Activated CD8-positive, alpha-beta memory T cell treated with anti-CD3 and anti-CD28 coated beads for 4 hours (primary cell): ENCODE measurements around the gene IL17RD.
"Not testable (repeated sequence)": the region's sequence is repeated elsewhere in the genome, so short reads cannot be mapped to it uniquely, and the experiment has no call there.

Source experiments
- DNase-seq, 2 donors: peaks; one replicate each; pipeline ENCODE4 v3.0.0-alpha.2; 2020; ENCODE audit warnings: low read depth in 2 of 2

IL17RD gene

DNA sequence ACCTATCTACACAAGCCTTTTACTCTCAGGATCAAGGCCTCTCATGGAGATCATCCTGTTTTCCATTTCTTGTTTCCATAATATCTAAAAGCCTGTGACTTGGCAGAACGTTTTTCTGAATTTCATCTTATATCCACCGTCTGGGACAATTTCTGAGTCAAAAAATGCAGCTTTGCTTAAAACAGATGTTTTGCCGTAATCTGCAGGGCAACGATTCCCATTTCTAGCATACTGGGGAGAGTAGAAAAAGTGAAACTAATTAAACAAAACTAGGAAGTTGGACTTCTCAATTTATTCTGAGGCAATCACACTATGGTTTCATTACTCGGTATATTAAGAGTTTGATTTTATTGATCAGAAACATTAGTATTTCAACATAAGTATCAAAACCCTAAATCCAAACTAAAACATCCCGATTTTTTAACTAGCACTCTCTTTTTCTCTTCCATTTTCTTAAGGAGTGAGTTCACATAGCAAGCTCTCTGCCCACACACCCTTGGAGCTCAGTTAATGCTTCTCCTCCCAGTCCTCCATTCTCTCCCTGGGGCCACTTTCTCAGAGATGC is 71.1 kb downstream of the IL17RD start:
- DNase-seq, result no peak

DNA sequence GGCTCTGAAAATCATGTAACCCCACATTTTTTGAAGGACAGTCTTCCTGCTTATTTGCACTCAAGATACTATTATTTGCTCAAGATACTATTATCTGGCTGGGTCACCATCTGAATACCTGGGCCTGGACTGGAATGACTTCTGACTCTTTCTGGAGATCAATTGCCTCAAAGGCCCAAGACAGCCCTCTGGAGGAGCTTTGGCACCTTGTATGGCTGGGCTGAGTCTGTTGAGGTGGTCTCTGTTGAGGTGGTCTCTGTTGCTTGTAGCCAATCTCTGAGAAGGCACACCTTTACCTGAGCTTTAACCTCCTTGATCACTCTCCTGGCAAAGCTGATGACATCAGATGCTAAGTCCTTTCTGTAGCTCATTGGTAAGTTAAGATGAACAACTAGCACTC is 71.7 kb downstream of the IL17RD start:
- DNase-seq, result no peak

DNA sequence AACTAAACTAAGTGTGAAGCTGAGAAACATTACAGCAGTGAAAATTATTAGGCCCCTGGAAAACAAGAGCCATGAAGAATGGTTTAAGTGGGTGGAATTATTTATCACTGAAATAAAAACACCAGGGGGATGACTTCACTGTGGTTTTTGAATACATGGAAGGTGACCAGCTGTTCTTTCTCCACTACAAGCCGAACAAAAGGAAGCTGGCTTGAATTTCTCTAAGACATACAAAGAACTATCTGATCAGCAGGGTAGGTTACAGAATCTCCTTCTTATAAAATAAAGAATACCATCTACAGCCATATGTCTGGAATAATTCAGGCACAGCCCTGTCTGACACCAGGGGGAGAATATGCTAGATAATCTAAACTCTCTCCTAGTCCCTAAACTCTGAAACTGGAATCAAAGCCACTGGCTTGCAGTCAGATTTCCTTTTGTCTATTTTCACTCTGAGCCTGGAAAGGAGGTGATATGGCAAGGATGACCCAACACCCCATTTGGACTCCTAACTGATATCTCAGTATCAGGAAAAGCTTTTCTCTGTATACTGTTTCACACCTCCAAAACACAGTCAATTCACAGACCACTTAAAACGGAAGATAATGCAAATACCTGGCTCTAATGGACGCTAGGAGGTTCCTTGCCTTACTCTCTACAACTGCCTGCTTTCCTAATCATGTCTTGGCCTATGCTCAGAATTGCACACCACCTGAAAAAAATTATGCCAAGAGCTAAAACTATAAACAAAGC is 73.5 kb downstream of the IL17RD start:
- no peak for DNase-seq

DNA sequence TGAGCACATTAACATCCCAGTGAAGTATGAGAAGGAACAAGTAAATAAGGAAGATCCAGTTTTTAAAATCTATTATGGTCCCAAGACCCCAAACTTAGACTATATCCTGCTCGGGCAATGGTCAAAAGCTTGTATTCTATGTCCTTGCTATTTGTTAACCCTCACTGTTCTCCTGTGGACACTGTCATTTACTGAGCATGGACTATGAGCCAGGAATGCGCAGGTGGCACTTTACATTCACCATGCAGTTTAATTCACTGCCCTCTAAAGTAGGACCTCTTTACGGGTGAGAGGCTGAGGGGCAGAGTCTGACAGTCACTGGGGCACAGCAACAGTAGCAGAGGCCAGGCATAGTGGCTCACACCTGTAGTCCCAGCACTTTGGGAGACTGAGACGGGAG is 76.1 kb downstream of the IL17RD start:
- no peak for DNase-seq

DNA sequence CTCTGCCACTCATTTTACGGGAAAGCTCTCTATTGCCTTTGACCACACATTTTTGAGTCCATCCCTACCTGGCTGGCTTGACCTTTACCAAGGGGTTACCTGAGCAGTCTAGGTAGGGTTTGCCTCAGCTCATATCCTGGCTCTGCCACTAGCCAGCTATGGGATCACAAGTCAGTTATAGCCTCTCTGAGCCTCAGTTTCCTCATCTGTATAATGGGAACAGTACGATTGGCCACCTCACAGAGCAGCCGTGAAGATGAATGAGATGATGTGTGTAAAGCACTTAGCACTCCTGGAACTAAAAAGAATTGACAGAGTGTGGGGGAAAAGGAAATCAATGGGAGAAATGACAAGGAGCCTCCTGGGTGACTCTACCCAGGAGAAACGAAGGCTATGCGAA is 76.7 kb downstream of the IL17RD start:
- DNase-seq, result no peak

DNA sequence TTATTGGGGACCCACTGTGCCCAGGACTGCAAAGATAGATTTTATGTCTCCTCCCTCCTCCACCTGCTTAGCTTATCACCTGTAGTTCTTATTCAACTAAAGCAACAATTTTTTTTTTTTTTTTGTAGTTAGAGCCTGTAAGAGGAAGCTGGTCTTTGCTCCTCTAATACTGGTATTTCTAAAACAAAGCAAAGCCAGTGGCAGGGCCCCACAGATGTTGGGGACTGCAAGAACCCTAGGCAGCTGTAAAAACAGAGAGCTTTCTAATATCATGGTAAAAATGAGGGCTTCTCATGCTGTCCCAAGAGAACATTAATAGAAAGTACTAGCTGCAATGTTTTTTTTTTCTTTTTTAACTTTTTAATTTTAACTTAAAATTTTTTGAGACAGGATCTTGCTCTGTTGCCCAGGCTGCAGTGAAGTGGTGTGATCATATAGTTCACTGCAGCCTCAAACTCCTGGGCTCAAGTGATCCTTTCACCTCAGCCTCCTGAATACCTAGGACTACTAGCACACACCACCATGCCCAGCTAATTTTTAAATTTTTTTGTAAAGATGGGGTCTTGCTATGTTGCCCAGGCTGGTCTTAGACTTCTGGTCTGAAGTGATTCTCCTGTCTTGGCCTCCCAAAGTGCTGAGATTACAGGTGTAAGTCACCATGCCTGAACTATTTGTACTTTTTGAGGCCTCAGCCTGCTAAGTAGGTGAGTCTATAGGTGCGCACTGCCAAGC is 77.6 kb downstream of the IL17RD start:
- no peak for DNase-seq

DNA sequence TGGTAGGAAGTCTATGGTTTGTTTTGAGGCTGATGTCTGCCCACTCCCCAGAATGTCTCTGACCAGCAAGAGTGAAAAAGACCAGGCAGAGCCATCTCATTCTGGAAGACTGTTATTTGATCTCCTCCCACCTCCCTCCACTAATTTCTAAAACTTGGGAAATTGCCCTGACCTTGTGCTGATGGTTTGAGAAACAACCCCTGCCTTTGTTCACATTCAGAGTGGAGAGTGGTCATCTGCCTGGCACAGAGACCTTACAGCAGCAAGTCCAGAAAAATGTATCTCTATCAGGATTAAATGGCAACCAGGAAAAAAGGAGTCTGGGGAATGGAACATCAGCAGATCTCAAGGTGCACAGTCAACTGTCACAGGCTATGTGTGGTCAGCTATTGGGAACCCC is 79.0 kb downstream of the IL17RD start:
- DNase-seq, result no peak

DNA sequence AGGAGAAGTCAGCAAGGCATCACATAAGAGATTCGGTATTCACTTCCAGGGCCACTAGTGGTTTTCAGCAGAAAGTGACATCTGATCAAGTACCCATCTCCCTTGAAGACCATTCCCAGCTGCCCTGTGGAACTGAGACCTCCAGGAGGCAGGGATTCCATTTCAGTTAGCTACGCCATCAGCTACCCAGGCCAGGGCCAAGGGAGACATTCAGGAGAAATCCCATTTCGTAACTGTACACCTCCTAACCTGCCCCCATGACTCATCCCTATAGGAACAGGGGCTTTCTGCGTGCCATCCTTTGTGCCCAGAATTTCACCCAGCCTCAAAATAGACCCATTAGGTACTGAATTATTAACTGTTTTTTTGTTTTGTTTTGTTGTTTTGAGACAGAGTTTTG is 79.9 kb downstream of the IL17RD start:
- DNase-seq, result no peak

DNA sequence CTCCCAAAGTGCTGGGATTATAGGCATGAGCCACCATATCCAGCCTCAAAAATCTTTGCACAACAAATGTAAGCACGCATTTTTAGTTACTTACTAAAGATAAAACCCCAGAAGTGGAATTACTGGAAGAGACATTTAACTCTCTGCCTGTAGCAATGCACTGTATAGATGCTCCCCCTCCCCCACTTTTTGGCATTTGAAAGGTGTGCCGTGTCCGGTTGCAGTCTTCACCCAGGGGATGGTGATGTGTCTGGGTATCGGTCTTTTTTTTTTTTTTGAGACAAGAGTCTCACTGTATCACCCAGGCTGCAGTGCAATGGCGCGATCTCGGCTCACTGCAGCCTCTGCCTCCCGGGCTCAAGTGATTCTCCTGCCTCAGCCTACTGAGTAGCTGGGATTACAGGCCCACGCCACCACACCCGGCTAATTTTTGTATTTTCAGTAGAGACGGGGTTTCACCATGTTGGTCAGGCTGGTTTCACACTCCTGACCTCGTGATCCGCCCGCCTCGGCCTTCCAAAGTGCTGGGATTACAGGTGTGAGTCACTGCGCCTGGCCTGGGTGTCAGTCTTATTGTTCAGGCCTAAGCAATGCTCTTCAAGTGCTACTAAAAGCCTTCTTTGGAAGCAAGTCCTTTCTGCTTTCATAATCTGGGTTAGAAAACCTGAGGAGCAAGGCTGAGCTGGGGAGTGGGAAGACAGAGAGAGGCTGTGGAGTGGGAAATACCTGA is 81.7 kb downstream of the IL17RD start:
- DNase-seq, result not testable (repeated sequence)

DNA sequence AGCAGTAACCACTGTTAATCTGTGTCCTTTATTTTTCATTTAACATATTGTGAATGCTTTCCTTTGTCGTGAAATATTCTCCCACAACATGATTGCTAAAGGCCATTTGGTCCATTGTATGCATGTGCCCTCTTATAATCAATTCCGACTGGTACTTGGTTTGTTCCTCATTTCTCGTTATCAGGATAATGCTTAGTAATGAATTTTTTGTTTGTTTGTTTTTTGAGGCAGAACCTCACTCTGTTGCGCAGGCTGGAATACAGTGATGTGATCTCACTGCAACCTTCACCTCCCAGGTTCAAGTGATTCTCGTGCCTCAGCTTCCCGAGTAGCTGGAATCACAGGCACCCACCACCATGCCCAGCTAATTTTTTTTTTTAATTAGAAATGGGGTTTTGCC is 82.7 kb downstream of the IL17RD start:
- DNase-seq, result no peak

DNA sequence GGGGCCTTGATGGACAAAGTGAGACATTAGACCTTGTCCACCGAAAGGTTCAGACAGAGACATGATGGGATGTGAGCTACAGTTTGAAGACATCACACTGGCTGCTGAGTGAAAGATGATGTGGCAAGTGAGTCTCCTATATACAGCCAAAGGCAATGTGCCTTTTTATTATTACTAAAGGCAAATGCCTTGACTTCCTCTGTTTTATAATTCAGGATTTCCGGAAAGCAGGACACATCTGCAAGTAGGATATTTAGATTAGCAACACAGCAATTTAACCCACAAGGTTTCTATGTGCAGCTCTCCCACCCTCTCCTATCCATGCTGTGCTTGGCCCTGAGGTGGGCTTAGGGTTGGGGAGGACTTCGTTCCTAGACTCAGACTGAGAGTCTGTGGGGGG is 84.0 kb downstream of the IL17RD start:
- no peak for DNase-seq

DNA sequence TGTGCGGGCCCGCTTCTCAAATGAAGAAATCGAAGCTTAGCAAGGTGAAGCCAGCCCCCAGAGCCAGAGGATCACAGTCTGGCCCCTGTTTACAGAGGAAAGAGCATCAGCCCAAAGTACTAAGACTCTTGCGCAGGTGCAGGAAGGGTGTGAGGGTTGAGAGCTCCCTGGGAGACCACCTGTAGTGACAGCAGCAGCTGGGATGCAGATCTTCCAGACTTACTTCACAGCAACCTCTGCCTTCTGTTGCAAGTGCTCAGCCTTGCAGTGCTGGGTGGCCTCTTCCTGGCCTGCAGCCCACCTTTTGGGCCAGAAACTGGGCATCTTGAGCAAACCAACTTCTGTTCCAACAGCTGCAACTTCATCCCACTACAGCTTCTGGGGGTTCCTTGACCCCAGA is 85.0 kb downstream of the IL17RD start:
- DNase-seq, result no peak

DNA sequence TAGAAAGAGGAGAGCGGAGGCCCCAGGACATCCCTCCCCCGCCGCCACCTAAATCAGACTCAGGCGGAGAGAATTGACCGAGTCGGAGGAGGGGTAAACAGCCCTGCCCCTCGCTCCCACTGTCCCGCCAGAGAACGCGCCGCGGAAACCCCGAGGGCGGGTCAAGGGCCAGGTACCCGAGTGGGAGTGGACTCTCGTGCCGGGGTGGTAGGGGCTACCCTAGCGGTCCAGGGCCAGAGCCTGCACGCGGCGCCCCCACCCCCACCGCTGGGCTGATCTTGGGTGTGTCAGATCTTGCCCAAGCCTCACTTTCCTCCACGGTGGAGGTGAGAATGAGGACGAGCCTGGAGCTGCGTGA is 85.7 kb downstream of the IL17RD start:
- DNase-seq, result no peak

DNA sequence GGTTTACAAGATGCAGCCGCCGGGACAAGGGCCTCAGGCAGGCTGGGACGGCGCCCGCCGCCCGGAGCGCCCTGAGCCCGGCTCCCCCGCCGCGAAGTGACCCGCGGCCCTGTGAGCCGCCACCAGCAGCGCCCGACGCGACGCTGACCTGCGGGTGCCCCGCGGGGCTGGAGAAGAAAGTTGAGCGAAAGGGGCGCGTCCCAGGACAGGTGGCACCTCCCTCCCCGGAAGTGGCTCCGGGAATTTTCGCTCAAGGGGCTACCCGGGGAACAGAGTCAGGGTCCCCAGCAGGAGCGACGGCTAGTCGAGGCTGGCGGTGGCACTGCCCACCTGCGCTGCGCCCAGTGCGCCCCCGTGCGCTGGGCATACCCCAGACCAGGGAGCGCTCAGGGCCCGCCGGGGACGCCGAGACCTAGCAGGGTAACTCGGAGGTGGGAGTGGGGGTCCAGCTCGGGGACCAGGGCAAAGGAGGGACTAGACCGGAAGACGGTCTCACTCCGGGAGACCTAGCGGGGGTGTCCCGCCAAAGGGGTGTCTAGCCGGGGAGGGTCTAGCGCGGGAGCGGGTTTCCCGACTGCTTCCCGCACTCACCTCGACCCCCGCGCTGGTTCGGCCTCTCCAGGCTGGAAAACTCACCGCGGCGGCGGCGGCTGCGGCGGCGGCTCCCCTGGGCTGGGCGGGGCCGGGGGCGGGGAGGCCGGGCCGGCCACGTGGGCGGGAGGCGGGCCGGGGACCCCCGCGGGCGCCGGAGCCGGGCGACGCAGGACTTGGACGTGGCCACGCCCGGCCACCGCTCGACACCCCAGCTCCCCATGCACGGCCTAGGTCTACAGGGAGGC is 86.3 kb downstream of the IL17RD start:
- DNase-seq, result no peak

DNA sequence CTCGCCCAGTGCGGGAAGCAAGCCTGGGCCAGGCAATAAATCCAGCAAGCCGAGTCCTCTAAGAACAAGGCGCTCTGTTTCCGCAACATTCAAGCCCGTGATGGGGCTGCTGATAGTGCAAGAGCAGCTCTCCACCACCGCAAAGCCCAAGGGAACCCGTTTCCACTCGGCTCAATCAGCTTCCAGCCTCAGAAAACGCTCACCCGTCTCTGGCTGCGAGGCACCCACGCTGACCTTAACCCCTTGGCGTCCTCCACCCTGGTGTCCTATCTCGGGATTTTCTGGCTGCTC is 86.9 kb downstream of the IL17RD start:
- DNase-seq, result no peak

DNA sequence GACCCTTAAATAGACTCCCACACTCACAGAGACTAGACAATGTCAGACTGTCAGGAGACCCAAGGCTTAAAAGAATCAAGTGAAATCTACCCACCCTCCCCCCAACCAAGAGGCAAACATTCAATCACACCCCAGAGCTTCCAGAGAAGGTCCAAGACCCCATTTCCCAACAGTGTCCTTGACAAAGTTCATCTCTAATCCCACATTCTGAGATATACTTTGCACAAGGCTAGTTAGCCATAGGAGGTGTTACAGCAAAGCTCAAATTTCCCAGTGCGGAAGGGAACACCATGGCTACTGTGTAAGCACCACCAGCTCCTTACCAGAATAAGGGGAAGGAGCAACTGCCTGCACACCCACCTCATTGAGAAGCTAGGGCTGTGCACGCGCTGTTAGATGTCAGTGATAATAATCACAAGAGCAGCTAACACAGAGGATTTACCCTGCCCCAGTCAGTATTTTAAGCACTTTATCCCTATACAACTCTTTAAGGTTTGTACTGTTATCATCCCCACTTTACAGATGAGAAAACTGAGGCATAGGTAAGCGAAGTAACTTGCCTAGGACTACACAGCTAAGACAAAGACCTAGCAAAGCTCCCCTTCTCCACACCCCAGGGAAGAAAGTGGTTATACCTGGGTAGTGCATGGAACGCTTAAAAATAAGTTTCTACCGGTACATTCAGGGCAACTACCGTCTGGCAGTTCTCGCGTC is 87.4 kb downstream of the IL17RD start:
- no peak for DNase-seq

DNA sequence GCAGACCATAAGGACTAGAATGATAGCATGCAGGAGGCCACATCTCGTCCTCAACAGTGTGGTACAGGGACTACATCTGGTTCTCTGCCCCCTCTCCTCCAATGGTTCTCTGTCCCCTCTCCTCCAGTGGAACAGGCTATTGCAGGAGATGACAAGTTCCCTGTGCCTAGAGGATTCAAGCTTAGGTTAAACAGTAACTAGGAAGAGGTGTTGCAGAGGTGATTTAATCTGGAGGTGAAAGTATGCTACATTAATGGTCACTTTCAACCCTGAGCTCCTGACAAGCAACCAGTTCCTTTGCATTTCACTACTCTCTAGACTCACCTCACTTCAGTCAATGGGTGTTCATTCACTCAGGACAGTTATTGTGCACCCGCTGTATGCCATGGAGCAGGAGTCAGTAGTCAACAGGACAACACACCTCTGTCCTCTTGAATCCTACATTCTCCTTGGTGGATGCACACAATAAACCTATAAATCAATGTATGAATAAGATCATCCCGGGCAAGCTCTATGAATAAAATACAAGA is 88.7 kb downstream of the IL17RD start:
- DNase-seq, result no peak

DNA sequence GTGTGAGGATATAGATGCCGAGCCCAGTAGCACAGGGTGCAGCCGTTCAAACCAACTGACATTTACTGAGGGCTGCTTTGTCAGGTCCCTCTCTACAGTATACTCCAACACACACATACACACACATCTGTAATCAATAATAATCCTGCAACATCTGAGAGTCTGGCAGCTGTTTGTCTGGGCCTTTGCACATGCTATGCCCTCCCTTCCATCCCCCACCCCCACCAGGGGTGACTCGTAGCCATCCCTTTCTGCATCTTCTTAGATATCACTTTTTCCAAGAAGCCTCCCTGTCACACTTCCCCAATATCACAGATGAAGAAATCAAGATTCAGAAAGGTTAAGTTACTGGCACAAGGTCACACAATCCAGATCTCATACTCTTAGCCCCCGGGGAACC is 91.0 kb downstream of the IL17RD start:
- no peak for DNase-seq

DNA sequence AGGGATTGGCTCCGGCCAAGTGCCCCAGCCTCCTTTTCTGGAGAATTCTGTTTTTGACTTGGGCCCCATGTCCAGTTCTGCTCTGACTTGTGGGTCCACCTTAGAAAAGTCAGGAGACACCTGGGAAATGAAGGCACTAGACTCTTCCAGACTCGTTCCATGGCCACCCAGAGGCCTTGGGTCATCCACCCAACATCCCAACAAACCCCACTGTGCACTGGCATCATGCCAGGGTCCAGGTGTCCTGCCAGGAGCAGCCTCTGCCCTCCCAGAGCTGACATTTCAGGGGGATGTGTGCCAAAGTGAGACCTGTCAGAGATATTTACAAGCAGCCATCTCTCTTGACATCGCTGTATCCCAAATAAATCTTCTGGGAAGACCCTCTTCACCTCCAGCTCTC is 91.5 kb downstream of the IL17RD start:
- DNase-seq, result no peak

DNA sequence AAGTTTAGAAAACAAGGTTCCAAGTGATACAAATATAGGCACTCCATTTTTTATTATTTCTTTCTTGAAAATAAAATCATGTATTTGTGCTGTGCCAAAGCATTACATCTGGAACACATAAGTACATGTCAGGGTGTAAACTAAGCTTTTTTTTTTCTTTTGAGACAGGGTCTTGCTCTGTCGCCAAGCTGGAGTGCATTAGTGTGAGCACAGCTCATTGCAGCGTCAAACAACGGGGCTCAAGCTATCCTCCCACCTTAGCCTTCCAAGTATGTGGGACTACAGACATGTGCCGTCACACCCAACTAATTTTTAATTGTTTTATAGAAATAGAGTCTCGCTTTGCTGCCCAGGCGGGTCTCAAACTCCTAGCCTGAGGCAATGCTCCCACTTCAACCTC is 95.7 kb downstream of the IL17RD start:
- DNase-seq, result no peak

DNA sequence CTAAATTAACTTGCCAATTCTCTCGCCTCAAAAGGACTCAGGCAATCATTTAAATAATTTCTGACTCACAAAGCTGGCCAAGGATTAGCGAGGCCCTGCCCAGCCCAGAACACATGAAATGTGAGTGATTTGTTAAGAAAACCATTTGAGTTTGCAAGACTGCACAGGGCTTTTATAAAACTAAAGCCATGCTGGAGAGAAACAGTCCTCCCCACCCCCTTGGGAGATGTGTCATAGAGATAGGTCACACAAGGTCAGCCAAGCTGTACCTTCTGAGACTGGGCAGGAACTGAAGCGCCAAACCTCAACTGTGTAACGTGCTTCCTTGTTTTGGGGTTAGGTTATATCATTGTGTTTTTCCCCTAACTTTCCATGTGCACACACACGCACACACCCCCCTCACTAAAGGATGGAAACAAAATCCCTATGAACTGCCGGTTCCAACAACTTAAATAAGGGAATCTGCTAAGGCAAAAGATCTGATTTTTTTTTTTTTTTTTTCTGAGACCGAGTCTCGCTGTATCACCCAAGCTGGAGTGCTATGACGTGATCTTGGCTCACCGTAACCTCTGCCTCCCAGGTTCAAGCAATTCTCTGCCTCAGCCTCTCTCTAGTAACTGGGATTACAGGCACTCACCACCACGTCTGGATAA is 96.6 kb downstream of the IL17RD start:
- DNase-seq, result no peak
